NCI-H345 treated with DMSO at 0.1 percent for 48 hours (cell line): Measurements from ENCODE around the gene RAI14.

Source experiments
- DNase-seq: peaks from one replicate; lab custom pipeline; 2025; ENCODE audit not compliant: unreplicated experiment; lab: John Stamatoyannopoulos, UW

RAI14 gene

DNA sequence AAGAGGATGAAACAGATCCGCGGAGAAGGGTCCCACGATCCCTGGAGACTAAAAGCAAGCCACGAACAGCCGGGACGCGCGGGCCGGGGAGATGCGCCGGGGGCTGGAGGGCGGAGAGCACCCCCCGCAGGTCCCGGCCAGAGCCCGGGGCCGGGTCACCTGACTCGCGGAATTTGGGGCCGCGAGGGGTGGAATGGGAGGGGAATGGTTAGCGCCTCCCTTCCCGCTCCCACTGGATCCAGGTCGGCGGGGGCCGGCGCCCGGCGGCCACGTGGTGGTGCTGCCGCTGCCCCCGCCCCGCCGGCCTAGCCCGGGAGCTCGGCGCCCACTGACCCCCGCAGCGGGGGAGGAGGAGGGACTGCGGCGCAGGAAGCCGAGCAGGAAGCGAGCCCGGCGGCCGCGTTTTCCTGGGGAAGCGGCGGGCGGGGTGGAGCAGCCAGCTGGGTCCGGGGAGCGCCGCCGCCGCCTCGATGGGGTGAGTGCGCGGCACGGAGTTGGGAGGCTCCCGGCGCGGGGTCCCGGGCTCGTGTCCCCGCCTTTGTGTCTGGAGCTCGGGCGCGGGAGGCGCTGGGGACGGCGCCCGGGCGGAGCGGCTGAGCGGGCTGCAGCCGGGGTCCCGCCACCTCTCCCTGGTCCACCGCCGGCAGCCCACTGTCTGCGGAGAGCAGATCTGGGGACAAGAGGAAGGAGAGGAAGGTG, at the start of gene RAI14:
TSS of gene RAI14 (plus strand) at position 328 of the 699 bp plus-strand sequence. CDS start 30,592 bp downstream, outside the sequence.
- DNase-seq, result no peak

DNA sequence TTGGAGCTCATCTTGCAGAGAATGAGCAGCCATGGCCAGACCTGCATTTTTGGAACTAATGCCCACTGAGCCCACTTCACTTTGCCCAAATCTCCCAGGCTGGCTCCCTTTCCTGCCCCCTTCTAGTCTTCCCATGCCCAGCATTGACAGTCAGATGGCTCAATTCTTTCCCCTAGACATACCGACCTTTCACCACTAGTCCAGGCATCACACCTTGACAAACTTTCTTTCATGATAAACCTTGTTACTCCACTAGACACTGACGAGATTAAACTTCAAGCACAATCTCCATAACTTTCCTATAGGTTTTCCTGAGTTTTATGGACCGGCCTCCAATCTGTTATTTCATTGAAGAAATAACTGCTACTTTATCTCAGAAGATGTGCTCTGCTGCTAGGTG, 47.8 kb upstream of the RAI14 start:
- no peak for DNase-seq

DNA sequence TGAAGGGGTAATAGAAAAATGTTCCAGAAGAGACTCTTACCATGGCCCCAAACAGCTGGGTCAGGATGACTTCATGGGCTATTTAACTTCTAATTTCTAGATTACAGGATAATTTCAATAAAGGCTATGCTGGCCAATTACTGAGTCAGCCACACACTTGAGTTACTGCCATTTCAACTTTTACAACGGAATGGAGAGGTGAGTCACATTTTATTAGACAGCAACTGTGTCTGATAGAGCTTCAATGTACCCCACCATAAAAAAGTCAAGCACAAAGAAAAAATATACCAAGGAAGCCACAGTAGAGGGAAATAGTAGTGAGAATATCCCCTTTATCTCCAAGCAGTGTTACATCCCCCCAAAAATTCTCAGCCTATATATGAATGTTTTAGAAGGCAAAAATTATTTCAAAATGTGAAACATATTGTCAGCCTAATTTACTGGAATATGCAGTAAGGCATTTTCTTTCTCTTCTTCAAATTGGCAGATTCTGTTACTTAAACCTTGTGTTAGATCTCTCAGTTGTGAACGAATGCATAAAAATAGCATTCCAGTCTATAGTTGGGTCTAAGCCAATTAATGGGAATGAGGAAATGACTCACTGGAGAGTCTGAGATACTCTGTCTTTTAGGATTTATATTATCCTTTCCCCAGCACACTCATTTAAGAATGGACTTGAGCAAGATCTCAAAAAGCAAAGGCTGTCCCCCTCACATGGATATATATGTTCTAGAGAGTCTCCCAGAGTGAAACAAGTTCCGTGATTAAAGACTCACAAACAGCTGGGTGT, 47.1 kb upstream of the RAI14 start:
- no peak for DNase-seq

DNA sequence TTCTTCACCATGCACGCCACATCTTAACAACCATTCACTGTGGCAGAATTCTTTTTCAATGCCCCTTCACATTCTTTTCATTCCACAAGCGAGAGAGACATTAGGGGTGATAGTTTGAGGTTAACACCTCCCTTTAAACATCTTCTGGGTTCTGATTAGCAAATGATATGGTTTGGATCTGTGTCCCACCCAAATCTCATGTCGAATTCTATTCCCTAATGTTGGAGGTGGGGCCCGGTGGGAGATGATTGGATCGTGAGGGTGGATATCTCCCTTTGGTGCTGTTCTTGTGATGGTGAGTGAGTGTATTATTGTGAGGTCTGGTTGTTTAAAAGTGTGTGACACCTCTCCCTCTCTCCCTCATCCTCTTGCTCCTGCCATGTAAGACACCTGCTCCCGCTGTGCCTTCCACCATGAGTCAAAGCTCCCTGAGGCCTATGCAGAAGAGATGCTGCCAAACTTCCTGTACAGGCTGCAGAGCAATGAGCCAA, 46.1 kb upstream of the RAI14 start:
- no peak for DNase-seq

DNA sequence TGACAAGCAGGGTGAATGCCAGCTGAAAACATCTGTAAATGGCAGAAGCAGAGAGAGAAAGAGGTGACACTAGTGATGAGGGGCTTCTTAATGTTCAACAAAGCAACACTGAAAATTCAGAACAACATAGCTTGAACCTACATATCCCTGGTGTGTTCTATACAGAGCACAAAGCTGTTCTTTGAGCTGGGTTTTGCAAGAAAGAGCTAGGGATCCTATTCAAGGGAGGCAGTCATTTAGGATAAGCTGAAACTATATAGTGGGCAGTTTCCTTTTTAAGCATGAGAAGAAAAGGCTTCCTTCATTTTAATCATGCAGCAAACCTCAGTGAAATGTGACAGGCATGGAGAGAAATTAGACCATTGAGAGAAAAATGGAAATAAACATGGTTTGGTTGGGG, 45.6 kb upstream of the RAI14 start:
- no peak for DNase-seq

DNA sequence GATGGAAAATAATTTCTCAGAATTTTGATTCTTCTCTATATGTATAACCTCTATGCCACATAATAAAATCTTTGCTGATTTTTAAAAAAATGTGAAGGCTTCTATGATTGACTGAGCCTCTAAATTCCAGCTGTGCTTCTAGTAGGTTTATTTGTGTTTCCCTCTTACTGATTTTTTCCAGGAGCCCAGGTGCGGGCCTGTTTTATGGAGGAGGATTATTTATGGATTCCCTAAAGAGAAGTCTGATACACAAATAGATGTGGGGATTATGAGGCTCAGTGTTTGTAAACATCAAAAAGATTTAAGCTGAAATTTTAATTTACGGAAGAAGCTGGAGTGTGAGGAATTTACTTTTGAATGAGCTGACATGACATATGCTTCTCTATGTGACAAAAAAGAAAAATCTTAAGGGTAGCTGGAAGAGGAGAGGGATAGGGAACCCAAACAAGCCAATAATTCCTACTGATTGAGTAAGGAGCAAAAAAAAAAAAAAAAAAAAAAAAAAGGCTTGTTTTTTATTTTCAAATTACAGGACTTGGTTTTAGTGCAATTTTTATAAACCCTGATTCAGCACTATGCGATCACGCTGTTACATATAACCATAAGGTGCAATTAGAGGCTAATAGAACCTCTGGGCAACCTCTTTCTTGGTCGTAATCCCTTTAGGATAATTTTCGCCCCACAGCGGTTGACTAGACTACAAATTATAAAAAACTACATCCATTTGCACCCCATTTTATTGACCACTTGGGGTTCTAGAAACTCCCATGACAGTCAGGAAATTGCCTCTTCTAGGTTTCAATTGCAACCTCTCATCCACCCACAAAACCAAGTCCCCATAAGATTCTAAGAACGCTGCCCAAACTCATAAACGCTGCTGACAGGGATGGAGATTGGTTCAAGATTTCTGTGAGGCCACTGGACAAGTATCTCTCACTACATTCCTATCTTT, 44.4 kb upstream of the RAI14 start:
- DNase-seq, result no peak

DNA sequence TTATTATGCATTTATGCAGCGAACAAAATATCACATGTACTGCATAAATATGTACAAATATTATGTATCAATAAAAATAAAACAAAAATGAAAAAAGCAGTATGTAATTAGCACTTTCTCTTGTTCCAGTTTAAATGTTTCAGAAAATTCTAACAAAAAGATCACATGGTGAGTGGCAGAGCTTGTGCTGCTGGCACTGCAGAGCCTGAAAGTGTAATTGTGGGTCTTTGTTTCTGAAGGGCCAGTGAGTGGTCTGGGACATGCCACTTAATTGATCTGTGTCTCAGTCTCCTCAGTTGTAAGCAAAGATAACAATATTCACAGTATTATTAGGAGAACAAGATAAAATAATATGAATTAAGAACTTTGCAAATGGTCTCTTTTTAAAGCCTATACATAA, 39.5 kb upstream of the RAI14 start:
- DNase-seq, result no peak

DNA sequence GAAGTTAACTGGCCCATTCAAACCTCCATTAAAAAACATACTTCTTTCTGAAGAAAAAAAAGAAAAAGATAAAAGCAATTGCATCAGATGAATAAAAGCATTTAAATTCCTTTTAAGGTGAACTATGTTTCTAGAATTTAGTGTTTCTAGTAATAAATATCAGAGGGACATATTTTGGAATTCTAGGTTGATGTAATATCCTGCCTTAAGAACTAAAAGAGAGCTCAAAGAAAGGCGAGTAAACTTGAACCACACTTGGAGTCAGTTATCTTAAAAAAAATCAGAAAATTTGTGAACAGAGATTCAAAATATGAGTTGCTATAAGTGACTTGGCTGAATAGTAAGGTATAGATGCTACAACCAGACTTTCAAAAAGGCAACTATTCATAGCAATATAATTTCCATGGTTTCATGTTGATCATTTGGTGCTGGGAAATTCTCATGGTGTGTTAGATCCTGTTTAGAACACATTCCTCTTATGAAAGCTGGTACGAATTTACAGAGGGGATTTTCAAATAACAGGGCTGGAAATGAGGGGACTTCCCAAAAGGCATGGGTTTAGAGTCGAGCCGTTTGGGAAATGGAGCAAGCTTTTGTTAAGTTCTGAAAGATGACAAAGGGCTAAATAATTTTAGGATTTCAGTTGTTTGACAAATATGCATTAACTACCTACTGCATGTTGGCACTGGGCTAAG, 37.6 kb upstream of the RAI14 start:
- DNase-seq, result no peak

DNA sequence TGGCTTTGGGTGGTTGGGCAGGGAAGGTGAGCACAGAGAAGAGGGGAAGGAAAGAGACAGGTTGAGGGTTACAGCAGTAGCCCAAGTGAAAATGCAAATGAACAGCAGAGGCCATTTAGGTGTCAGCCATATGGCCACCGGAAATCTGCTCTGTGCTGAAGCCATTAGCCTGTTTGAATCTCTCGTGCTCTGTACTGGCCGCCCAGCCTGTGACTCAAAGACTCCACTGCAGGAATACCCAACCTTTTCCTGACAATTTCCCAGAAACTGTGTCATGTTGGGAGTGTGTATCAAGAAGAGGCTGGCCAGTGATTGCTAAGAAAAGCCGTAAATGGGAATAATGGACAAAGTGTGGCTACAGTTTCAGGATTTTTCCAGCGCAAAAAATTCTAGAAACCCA, 35.9 kb upstream of the RAI14 start:
- no peak for DNase-seq

DNA sequence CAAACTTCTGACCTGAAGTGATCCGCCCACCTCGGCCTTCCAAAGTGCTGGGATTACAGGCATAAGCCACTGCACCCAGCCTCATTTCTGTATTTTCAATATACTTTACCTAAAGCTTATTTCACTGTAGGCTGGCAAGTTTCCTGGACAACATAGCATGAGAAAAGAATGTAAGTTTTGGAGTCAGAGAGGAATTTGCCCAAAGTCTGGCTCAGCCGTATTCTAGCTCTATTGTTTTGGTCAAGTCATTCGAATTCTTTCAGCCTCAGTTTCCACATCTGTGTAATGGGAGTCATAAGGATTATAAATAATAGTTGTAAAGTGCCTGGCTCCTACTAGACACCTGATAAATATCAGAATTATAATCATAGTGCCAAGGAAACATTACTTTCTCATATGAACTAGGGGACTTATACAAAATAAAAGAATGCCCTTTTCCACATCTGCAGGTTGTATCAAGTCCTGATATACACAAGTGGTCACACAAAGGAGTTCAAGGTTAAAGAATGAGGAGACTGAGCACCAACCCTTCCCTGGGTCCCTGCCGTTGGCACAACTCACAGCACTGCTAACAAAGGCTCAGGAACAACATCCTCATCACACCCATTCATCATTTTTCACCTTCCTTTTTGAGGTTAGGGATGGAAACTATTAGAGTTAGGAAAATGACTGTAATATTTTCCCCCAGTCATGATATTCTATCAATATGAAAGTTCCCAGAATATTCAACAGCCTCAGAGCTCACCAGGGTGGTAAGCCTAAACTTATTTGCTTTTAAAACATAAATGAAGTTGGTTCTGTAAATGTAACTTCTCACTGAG, 34.6 kb upstream of the RAI14 start:
- no peak for DNase-seq

DNA sequence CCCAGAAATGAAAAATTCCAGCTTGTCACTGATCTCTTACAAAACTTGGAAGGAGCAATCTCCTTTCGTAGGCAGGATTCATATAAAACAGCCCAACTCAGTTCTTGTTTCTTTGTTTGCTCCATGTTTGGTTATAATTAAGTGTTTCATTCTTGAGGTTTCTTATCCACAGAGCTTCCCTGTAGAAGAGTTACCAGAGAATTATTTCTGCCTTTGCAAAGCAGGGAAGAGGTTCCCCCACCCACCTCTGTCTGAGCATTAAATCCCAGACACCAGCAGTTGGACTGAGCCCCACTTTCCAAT, 34.1 kb upstream of the RAI14 start:
- DNase-seq, result no peak

DNA sequence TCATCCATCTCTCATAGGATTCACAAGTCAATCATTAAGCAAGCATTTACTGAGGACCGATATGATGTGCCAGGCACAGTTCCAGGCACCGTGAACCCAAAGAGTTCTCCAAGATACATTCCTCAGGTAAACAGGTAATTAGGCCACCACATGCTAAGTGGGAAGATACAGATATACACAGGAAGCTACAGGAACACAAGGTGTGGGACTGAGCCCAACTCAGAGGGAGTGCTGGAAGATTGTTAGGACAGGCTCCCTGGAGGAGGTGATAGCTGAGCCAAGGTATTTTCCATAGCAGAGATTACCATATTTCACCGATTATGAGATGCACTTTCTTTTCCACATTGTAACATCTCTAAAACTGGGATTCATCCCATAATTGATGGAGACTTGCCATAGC, 31.4 kb upstream of the RAI14 start:
- no peak for DNase-seq

DNA sequence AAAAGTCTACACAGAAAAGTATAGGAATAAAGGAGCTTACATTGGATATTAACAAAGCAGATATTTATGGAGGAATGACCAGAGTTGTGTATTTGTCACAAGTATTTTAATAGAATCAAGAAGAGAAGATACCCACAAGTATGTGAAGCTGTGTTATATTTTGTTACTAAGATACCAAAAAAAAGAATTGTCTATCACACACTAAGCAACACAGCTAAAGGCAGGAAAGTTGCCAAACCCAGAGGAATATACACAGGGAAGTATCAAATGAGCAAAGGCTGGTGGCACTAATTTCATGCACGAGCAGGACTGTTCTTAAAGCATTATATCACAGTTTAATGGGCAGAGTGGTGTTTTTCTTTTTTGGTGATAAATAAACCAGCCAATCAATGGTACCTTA, 30.9 kb upstream of the RAI14 start:
- no peak for DNase-seq

DNA sequence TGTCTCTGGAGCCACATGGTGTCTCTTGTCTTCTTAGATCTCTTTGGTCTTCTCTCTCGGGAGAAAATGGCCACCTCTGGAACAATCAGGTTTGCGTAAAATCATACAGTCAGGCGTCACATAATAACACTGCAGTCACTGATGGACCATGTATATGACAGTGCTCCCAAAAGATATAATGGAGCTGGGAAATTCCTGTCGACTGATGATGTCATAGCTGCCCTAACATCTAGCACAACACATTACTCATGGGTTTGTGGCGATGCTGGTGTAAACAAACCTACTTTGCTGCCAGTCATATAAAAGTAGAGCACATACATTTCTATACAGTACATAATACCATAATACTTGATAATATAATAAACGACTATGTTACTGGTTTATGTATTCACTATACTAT, 30.1 kb upstream of the RAI14 start:
- no peak for DNase-seq

DNA sequence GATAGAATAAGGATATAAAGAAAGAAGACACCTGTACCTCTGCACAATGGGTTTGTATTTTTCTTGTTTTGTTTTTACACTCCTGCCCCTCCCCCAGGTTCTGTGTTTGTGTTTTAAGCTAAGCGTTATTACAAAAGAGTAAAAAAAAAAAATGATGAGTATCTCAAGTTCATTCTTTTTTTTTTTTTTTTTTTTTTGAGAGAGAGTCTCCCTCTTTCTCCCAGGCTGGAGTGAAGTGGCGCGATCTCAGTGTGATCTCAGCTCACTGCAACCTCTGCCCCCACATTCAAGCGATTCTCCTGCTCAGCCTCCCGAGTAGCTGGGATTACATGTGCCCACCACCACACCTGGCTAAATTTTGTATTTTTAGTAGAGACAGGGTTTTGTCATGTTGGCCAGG, 29.4 kb upstream of the RAI14 start:
- no peak for DNase-seq

DNA sequence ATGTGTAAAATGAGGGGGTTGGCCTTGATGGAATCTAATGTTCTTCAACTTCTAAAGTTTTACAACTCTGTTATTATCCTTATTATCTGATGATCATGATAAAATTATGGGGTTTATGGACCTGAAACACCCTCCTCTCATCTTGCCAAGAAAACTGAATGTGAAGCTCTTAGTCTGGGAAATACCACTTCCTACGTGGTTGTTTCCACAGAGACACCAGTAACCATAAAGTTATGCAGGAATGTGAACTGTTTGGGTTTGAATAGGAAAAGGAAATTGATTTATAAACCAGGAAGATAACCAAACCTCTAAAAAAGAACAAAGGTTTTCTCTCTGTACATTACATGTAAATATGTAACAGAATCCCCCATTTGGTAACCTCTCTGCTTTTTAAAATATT, 28.3 kb upstream of the RAI14 start:
- no peak for DNase-seq

DNA sequence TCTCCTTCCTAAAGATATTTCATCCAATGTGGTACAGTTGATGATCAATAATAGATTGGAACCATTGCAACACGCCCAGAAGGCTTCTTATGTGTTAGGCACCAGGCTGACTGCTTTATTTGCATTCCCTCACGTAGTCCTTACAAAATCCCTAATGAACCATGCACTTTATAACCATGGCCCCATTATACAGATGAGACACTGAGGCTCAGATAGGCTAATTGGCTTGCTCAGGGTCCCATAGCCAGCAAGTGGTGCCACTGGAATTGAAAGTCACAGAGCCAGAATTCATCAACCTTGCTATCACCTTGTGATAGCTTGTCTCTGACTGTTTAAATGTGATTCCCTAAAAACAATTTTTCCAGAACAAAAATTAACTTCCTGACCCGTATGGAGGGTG, 27.8 kb upstream of the RAI14 start:
- no peak for DNase-seq

DNA sequence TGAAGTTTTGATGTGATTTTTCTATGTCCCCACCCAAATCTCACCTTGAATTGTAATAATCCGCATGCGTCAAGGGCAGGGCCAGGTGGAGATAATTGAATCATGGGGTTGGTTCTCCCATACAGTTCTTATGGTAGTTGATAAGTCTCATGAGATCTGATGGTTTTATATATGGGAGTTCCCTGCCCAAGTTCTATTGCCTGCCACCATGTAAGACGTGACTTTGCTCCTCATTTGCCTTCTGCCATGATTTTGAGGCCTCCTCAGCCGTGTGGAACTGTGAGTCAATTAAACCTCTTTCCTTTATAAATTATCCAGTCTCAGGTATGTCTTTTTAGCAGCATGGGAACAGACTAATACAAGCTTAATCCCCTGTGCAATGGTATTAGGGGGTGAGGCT, 25.5 kb upstream of the RAI14 start:
- DNase-seq, result no peak

DNA sequence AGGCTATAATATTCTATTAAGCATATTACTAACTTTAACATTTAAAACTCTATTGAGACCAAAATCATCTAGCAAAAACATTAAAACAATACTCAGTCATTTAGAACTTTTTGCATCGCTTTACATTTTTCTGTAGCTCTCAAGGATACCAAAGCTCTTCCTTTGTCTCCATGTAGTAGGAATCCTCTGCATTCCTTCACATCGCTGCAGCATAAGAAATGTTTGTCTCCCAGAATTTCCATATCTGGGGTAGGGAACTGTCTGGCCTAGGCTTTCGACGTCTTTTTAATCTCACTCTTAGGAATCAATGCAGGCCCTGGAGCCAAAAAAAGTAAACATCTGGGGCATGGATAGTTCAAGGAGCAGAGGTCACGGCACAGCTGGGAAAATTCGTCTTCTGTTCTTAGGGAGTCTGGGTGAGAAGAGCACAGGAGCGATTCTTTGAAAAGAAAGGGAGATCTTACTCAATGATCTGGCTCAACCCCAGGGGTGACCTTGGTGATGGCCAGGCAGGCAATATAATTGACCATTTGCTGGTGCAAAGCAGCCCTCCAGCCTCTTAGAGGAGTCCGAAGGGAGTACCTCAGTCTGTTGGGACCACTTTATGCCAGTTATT, 23.2 kb upstream of the RAI14 start:
- DNase-seq, result no peak
